Small intestine (tissue), 7 donors: Measurements from ENCODE around the gene STARD4. TPM values are rescaled to one million over a fixed set of nuclear protein-coding genes. Genes with fewer than 3 reads are reported as not detected.
A peak's percentile ranks its signal among the peaks of the same experiment; 100 is the strongest.

Source experiments
- DNase-seq, 2 donors: peaks; one replicate each; pipeline versions ENCODE4 v3.0.0 to v3.0.0-alpha.2; 2013
- FAIRE-seq: peaks from 2 replicates; lab custom pipeline; 2012; peaks lifted over from hg19 to GRCh38; lab: Jason Lieb, UNC
- H3K27ac ChIP-seq, 3 donors: one replicate each; pipeline ENCODE4 v1.5.1; 2013; ENCODE audit warnings: low read length in 2 of 3, mild to moderate bottlenecking in 2 of 3, control low read depth in 1 of 3, inconsistent platforms in 1 of 3, low read depth in 1 of 3, moderate library complexity in 1 of 3
- H3K27me3 ChIP-seq, 3 donors: one replicate each; pipeline ENCODE4 v1.6.1; 2013; ENCODE audit warnings: low read length in 3 of 3, inconsistent platforms in 1 of 3; ENCODE audit not compliant: control insufficient read depth in 3 of 3, insufficient read depth in 3 of 3
- H3K36me3 ChIP-seq, 3 donors: one replicate each; pipeline ENCODE4 v1.6.1; 2013; ENCODE audit warnings: low read length in 3 of 3, inconsistent platforms in 1 of 3, low read depth in 1 of 3, mild to moderate bottlenecking in 1 of 3, moderate library complexity in 1 of 3; ENCODE audit not compliant: control insufficient read depth in 3 of 3, insufficient read depth in 2 of 3
- H3K4me1 ChIP-seq, 3 donors: one replicate each; pipeline ENCODE4 v1.6.1; 2013; ENCODE audit warnings: low read length in 2 of 3, inconsistent platforms in 1 of 3, low read depth in 1 of 3, mild to moderate bottlenecking in 1 of 3, moderate library complexity in 1 of 3; ENCODE audit not compliant: control insufficient read depth in 3 of 3, insufficient read depth in 2 of 3
- H3K4me3 ChIP-seq, 3 donors: one replicate each; pipeline ENCODE4 v1.5.1; 2013; ENCODE audit warnings: low read length in 3 of 3, control low read depth in 1 of 3, inconsistent platforms in 1 of 3, low read depth in 1 of 3, mild to moderate bottlenecking in 1 of 3, moderate library complexity in 1 of 3
- H3K9me3 ChIP-seq, 2 donors: one replicate each; pipeline ENCODE4 v1.6.1; 2013; ENCODE audit warnings: low read depth in 1 of 2, low read length in 1 of 2; ENCODE audit not compliant: control insufficient read depth in 2 of 2, insufficient read depth in 1 of 2
- WGBS, 3 donors: extraction: QIAGEN DNeasy Blood & Tissue Kit; methylation state at CpG; one replicate each; pipeline ENCODE4 v1.1.7; 2013; 5-methylcytosine and 5-hydroxymethylcytosine counted together
- polyA plus RNA-seq, 4 donors: library from polyadenylated mRNA; stranded (reverse) in 3 of 4; unstranded in 1 of 4; fragments of 200-250 nt in 3 of 4; fragments of 120-200 nt in 1 of 4; gene quantifications; one replicate each; pipeline versions ENCODE4 v1.2.1 to v1.2.3, GENCODE V29; 2013
- donor health status: healthy with polysubstance abuse.
- donor health status: control.
- donor health status: control.
- donor health status: Bipolar disorder and iron deficiency.
- donor health status: healthy.

STARD4 gene
- polyA plus RNA-seq, 4 donors: 14.6 to 29.3 (median 24.6) TPM

- FAIRE-seq (no peak), DNase-seq (no peak)
- no peak overlapping the region for H3K27ac ChIP-seq
- WGBS, 3 donors: 57 to 88% (median 80%) methylated on average over 1 of the region's 1 CpG
- H3K9me3 ChIP-seq: no peaks in the 10 kb centered on the region
- no peaks in the 10 kb centered on the region for H3K27me3 ChIP-seq
- H3K36me3 ChIP-seq: no peaks in the 10 kb centered on the region
- H3K4me3 ChIP-seq: no peak overlapping the region
- H3K4me1 ChIP-seq: no peaks in the 10 kb centered on the region
These were observed 25.0 kb upstream of the STARD4 start for GRCh38 chr5:111537141-111538024.

GRCh38 chr5:111535879-111536549 is 23.7 kb upstream of the STARD4 start:
- FAIRE-seq (no peak), DNase-seq (no peak)
- H3K4me3 ChIP-seq: no peak overlapping the region
- no peaks in the 10 kb centered on the region for H3K4me1 ChIP-seq
- no peak overlapping the region for H3K27ac ChIP-seq
- no peaks in the 10 kb centered on the region for H3K9me3 ChIP-seq
- H3K27me3 ChIP-seq: no peaks in the 10 kb centered on the region
- 62 to 82% (median 76%) methylated on average over 1 of the region's 1 CpG for WGBS, 3 donors
- no peaks in the 10 kb centered on the region for H3K36me3 ChIP-seq

GRCh38 chr5:111532886-111533582 is 20.7 kb upstream of the STARD4 start:
- Histone ChIP-seq H3K4me3 (no peak overlapping the region), H3K27me3 (no peaks in the 10 kb centered on the region), H3K27ac (no peak overlapping the region), H3K36me3 (no peaks in the 10 kb centered on the region), H3K9me3 (no peaks in the 10 kb centered on the region), H3K4me1 (no peaks in the 10 kb centered on the region)
- WGBS, 3 donors: 58 to 68% (median 62%) methylated on average over 5 of the region's 5 CpGs
- DNase-seq (no peak), FAIRE-seq (no peak)

- no peak for FAIRE-seq
- H3K4me1 ChIP-seq: no peaks in the 10 kb centered on the region
- peak in 1 of 2 donors; percentile 36 for DNase-seq
- no peaks in the 10 kb centered on the region for H3K27me3 ChIP-seq
- H3K36me3 ChIP-seq: no peaks in the 10 kb centered on the region
- no peaks in the 10 kb centered on the region for H3K9me3 ChIP-seq
- no peak overlapping the region for H3K4me3 ChIP-seq
- WGBS, 3 donors: 35 to 41% (median 38%) methylated on average over 10 of the region's 10 CpGs
- H3K27ac ChIP-seq: peak overlapping the region in 1 of 3 donors; percentile 4
These were observed 18.0 kb upstream of the STARD4 start for GRCh38 chr5:111530298-111530740.

- Histone ChIP-seq H3K4me3 (no peak overlapping the region), H3K4me1 (no peaks in the 10 kb centered on the region), H3K36me3 (no peaks in the 10 kb centered on the region), H3K27ac (no peak overlapping the region), H3K9me3 (no peaks in the 10 kb centered on the region), H3K27me3 (no peaks in the 10 kb centered on the region)
- DNase-seq (no peak), FAIRE-seq (peak; percentile 59)
- 87 to 92% (median 91%) methylated on average over 3 of the region's 3 CpGs for WGBS, 3 donors
These were observed 15.7 kb upstream of the STARD4 start for GRCh38 chr5:111528056-111528455.

- WGBS, 3 donors: 59 to 69% (median 61%) methylated on average over 3 of the region's 3 CpGs
- no peak overlapping the region for H3K4me3 ChIP-seq
- H3K27me3 ChIP-seq: no peaks in the 10 kb centered on the region
- H3K9me3 ChIP-seq: no peaks in the 10 kb centered on the region
- no peaks in the 10 kb centered on the region for H3K4me1 ChIP-seq
- H3K27ac ChIP-seq: no peak overlapping the region
- DNase-seq (no peak), FAIRE-seq (no peak)
- H3K36me3 ChIP-seq: no peaks in the 10 kb centered on the region
These were observed 8.6 kb upstream of the STARD4 start for GRCh38 chr5:111520908-111521307.

- FAIRE-seq: no peak
- Histone ChIP-seq H3K4me1 (no peaks in the 10 kb centered on the region), H3K36me3 (no peaks in the 10 kb centered on the region), H3K4me3 (no peak overlapping the region), H3K27ac (no peak overlapping the region), H3K9me3 (no peaks in the 10 kb centered on the region), H3K27me3 (no peaks in the 10 kb centered on the region)
- no peak for DNase-seq
- 90 to 100% (median 95%) methylated on average over 2 of the region's 2 CpGs for WGBS, 3 donors
These were observed 6.4 kb upstream of the STARD4 start for GRCh38 chr5:111518777-111519176.

GRCh38 chr5:111517853-111518501 is 5.6 kb upstream of the STARD4 start:
- no peak for FAIRE-seq
- no peaks in the 10 kb centered on the region for H3K4me1 ChIP-seq
- WGBS, 3 donors: 91 to 93% (median 92%) methylated on average over 5 of the region's 5 CpGs

More at GRCh38 chr5:111517853-111518501, 5.6 kb upstream of the STARD4 start:
- Histone ChIP-seq H3K27ac (no peak overlapping the region), H3K27me3 (no peaks in the 10 kb centered on the region), H3K4me3 (no peak overlapping the region), H3K9me3 (no peaks in the 10 kb centered on the region), H3K36me3 (no peaks in the 10 kb centered on the region)
- DNase-seq: no peak
